DND-41 (cell line): ENCODE data around the gene LIMS1.
"Not testable (repeated sequence)": the region's sequence is repeated elsewhere in the genome, so short reads cannot be mapped to it uniquely, and the experiment has no call there.

ENCODE experiments used
- ATAC-seq: fragments of 200-7000 bp; cut with Tn5 transposase; 3 replicates; pipeline ENCODE4 v1.9.1; 2021; ENCODE audit warnings: low read depth; ENCODE audit not compliant: insufficient read depth
- DNase-seq: peaks from one replicate; pipeline ENCODE4 v3.0.0-alpha.2; 2020
- H2AFZ ChIP-seq: 2 replicates; pipeline ENCODE4 v1.6.0; 2012; ENCODE audit warnings: low read depth, low read length
- H3K27ac ChIP-seq: 2 replicates; pipeline ENCODE4 v1.5.1; 2012; ENCODE audit warnings: low read length, inconsistent platforms
- H3K27me3 ChIP-seq: fragments of 200-600 bp; sonication (generic); 2 replicates; pipeline ENCODE4 v1.6.0; 2012; ENCODE audit warnings: low read length, mild to moderate bottlenecking, inconsistent platforms; ENCODE audit not compliant: insufficient read depth, poor library complexity
- H3K36me3 ChIP-seq: 2 replicates; pipeline ENCODE4 v1.5.1; 2012; ENCODE audit warnings: low read length, inconsistent platforms; ENCODE audit not compliant: insufficient read depth
- H3K4me1 ChIP-seq: 2 replicates; pipeline ENCODE4 v1.5.1; 2012; ENCODE audit warnings: mild to moderate bottlenecking, low read length; ENCODE audit not compliant: insufficient read depth
- H3K4me2 ChIP-seq: 2 replicates; pipeline ENCODE4 v1.6.0; 2012; ENCODE audit warnings: mild to moderate bottlenecking, moderate library complexity, low read length, inconsistent platforms; ENCODE audit not compliant: insufficient read depth
- H3K4me3 ChIP-seq, 2 experiments: fragments of 200-600 bp in 1 of 2; shearing (Covaris generic) in 1 of 2; 2 replicates each; pipeline ENCODE4 v1.5.1; 2012 to 2016; ENCODE audit warnings: inconsistent platforms in 2 of 2, low read length in 2 of 2, mild to moderate bottlenecking in 2 of 2, low read depth in 1 of 2, moderate library complexity in 1 of 2
- H3K79me2 ChIP-seq: 2 replicates; pipeline ENCODE4 v1.6.0; 2012; ENCODE audit warnings: low read length, inconsistent platforms; ENCODE audit not compliant: insufficient read depth
- H3K9ac ChIP-seq: 2 replicates; pipeline ENCODE4 v1.6.0; 2012; ENCODE audit warnings: low read depth, mild to moderate bottlenecking, inconsistent platforms, low read length, moderate library complexity
- H3K9me3 ChIP-seq: 2 replicates; pipeline ENCODE4 v1.5.1; 2012; ENCODE audit warnings: low read length, moderate library complexity, mild to moderate bottlenecking, inconsistent platforms; ENCODE audit not compliant: insufficient read depth, severe bottlenecking
- H4K20me1 ChIP-seq: 2 replicates; pipeline ENCODE4 v1.6.0; 2012; ENCODE audit warnings: low read length; ENCODE audit not compliant: insufficient read depth
- CTCF ChIP-seq: IDR thresholded peaks from 2 replicates; pipeline ENCODE4 v1.5.1; 2012; ENCODE audit warnings: borderline replicate concordance, low read length, moderate library complexity, mild to moderate bottlenecking; ENCODE audit not compliant: poor library complexity, severe bottlenecking; ENCODE audit errors: extremely low read depth
- EZH2 ChIP-seq: IDR thresholded peaks from 3 replicates; pipeline ENCODE4 v1.6.1; 2012; ENCODE audit warnings: borderline replicate concordance, low read depth, mild to moderate bottlenecking, moderate library complexity, low read length, inconsistent platforms; ENCODE audit not compliant: severe bottlenecking

LIMS1 gene

GRCh38 chr2:108594132-108594981 lies 60.1 kb downstream of the LIMS1 start:
- Histone ChIP-seq H3K79me2 (peaks cover 9% of the 10 kb centered on the region; the same call in 1 of the 2 replicates), H3K9me3 (no peaks in the 10 kb centered on the region), H3K9ac (no peak overlapping the region), H4K20me1 (peaks cover 28% of the 10 kb centered on the region), H3K4me3 (no peak overlapping the region), H3K36me3 (no peaks in the 10 kb centered on the region), H2AFZ (no peak overlapping the region), H3K4me1 (no peaks in the 10 kb centered on the region), H3K4me2 (no peak overlapping the region), H3K27ac (no peak overlapping the region), H3K27me3 (no peaks in the 10 kb centered on the region)
- DNase-seq (no peak), ATAC-seq (no peak)
- TF ChIP-seq CTCF: no peak

GRCh38 chr2:108594982-108595464 lies 60.8 kb downstream of the LIMS1 start:
- Histone ChIP-seq H3K4me2 (no peak overlapping the region), H3K27ac (no peak overlapping the region), H3K4me3 (no peak overlapping the region)

GRCh38 chr2:108595771-108596170 lies 61.5 kb downstream of the LIMS1 start:
- not testable (repeated sequence) for DNase-seq, H3K27ac ChIP-seq, H3K9ac ChIP-seq, H3K4me1 ChIP-seq, H3K36me3 ChIP-seq, H3K79me2 ChIP-seq, ATAC-seq, H3K4me2 ChIP-seq, H2AFZ ChIP-seq, H3K4me3 ChIP-seq, H3K27me3 ChIP-seq, H3K9me3 ChIP-seq
- peaks cover 21% of the 10 kb centered on the region for H4K20me1 ChIP-seq

More at GRCh38 chr2:108594982-108595464, 60.8 kb downstream of the LIMS1 start:
- Histone ChIP-seq H3K36me3 (no peaks in the 10 kb centered on the region), H3K79me2 (peaks cover 10% of the 10 kb centered on the region; the same call in 1 of the 2 replicates), H3K27me3 (no peaks in the 10 kb centered on the region), H3K9me3 (no peaks in the 10 kb centered on the region), H3K4me1 (no peaks in the 10 kb centered on the region), H2AFZ (no peak overlapping the region), H4K20me1 (peaks cover 25% of the 10 kb centered on the region), H3K9ac (no peak overlapping the region)
- ATAC-seq (no peak; the same call in 2 of the 3 replicates), DNase-seq (no peak)
- TF ChIP-seq CTCF: no peak
- no peak for TF ChIP-seq EZH2

- H3K79me2 ChIP-seq: not testable (repeated sequence)
These were observed 63.0 kb downstream of the LIMS1 start for GRCh38 chr2:108597105-108597744.

GRCh38 chr2:108601199-108601598 lies 66.9 kb downstream of the LIMS1 start:
- H3K27ac ChIP-seq, H3K4me1 ChIP-seq, H4K20me1 ChIP-seq, DNase-seq, ATAC-seq, H3K9ac ChIP-seq, H3K36me3 ChIP-seq, H2AFZ ChIP-seq, H3K4me2 ChIP-seq, H3K79me2 ChIP-seq, H3K4me3 ChIP-seq, H3K9me3 ChIP-seq, H3K27me3 ChIP-seq: not testable (repeated sequence)

More at GRCh38 chr2:108597105-108597744, 63.0 kb downstream of the LIMS1 start:
- not testable (repeated sequence) for H3K4me2 ChIP-seq, H3K36me3 ChIP-seq, H2AFZ ChIP-seq, H3K27me3 ChIP-seq, H3K27ac ChIP-seq, H3K9me3 ChIP-seq, H3K4me1 ChIP-seq, H3K4me3 ChIP-seq, H3K9ac ChIP-seq
- H4K20me1 ChIP-seq: peaks cover 16% of the 10 kb centered on the region
- peak; percentile 29 for TF ChIP-seq CTCF
- peak; percentile 71; the same call in 2 of the 3 replicates for ATAC-seq
- peak; percentile 17 for DNase-seq
